Measurements from ENCODE around the gene PACSIN2. TPM values are rescaled to one million over a fixed set of nuclear protein-coding genes. Genes with fewer than 3 reads are reported as not detected.

The PACSIN2 gene
- total and polyA plus RNA-seq, 2 of the 13 experiments (the other 11 are each of a cell fraction or from before 2014, with no cell fraction given) = 54.1 to 68.8 TPM

- in situ Hi-C loops (cut with HindIII; ENCODE audit: extremely low pct_ligation_motif_present, low pct_unique_long_range_greater_than_20kb) = no loop called here
- no peak overlapping the region for H3K27ac ChIP-seq (ENCODE audit: extremely low read length, insufficient read depth, low read length)
- ChIA-PET POLR2A (no interaction called here), CTCF (ENCODE audit: low intra/inter-chr PET ratio, low total read pairs) (no interaction called here)
- TF ChIP-seq JUND (CRISPR knock-in tag; IDR thresholded peaks at IDR 0.05) (no peak), ZNF260 (CRISPR knock-in tag; IDR thresholded peaks at IDR 0.05; ENCODE audit: borderline replicate concordance, low read depth) (no peak), ZBTB4 (CRISPR knock-in tag; IDR thresholded peaks at IDR 0.05; ENCODE audit: borderline replicate concordance) (no peak), AKAP8 (CRISPR knock-in tag; IDR thresholded peaks at IDR 0.05) (no peak), PBX2 (CRISPR knock-in tag; IDR thresholded peaks at IDR 0.05) (no peak), ZNF589 (CRISPR knock-in tag; conservative IDR thresholded peaks at IDR 0.05) (no peak), TCF12 (IDR thresholded peaks at IDR 0.05) (no peak), TCF12 (CRISPR knock-in tag; IDR thresholded peaks at IDR 0.05) (no peak), ZNF703 (CRISPR knock-in tag; IDR thresholded peaks at IDR 0.05; ENCODE audit: borderline replicate concordance) (no peak), ZBTB38 (CRISPR knock-in tag; IDR thresholded peaks at IDR 0.05) (no peak), E2F1 (CRISPR knock-in tag; IDR thresholded peaks at IDR 0.05) (no peak), TBL1XR1 (IDR thresholded peaks at IDR 0.05; ENCODE audit: borderline replicate concordance, low read length, partially characterized antibody) (no peak), DZIP1 (CRISPR knock-in tag; IDR thresholded peaks at IDR 0.05) (no peak), SETDB1 (CRISPR knock-in tag; IDR thresholded peaks at IDR 0.05; ENCODE audit: borderline replicate concordance) (no peak), ZNF652 (CRISPR knock-in tag; IDR thresholded peaks at IDR 0.05; ENCODE audit: borderline replicate concordance, low read depth) (no peak), ZNF3 (CRISPR knock-in tag; IDR thresholded peaks at IDR 0.05) (no peak)
- DNase-seq (ENCODE audit: low spot score) = no peak
- peaks cover 5% of the 10 kb centered on the region for H4K20me1 ChIP-seq (ENCODE audit: insufficient read depth, low read length)
- no peak overlapping the region for H3K4me3 ChIP-seq (replicated peaks in 1 of 3; ENCODE audit: insufficient read depth in 1 of 3, low read depth in 2 of 3, low read length in 3 of 3)
- 96% methylated on average over 13 of the region's 13 CpGs for WGBS (ENCODE audit: low lambda C conversion rate)
- no peak overlapping the region for H2AFZ ChIP-seq (ENCODE audit: low read length)
- no peaks in the 10 kb centered on the region for H3K9me3 ChIP-seq (ENCODE audit: low read length)
- H3K79me2 ChIP-seq (ENCODE audit: insufficient read depth, low read length) = peaks cover 7% of the 10 kb centered on the region
- H3K9ac ChIP-seq (ENCODE audit: insufficient read depth, low read depth, low read length) = no peak overlapping the region
- peaks cover 48 to 71% of the 10 kb centered on the region in 2 experiments for H3K36me3 ChIP-seq (replicated peaks in 1 of 2; ENCODE audit: control insufficient read depth in 1 of 2, insufficient read depth in 2 of 2, low read length in 2 of 2)
- no peak overlapping the region for H3K4me2 ChIP-seq (ENCODE audit: low read depth, low read length)
- no peaks in the 10 kb centered on the region for H3K4me1 ChIP-seq (ENCODE audit: insufficient read depth, low read length)
- no peak for FAIRE-seq
- H3K27me3 ChIP-seq (ENCODE audit: control insufficient read depth in 1 of 2, insufficient read depth in 2 of 2, low read length in 2 of 2) = no peaks in the 10 kb centered on the region
- ATAC-seq = no peak
- intact Hi-C loops (cut with micrococcal nuclease; ENCODE audit: unreplicated experiment) = no loop called here
- no TSS peak for BruUV-seq (replicated peaks)
Observed at GRCh38 chr22:42891008-42891407, 123.9 kb downstream of the PACSIN2 start.
